Left ventricle myocardium inferior (tissue), 1 donor: Measurements from ENCODE around the gene POLN. TPM values are rescaled to one million over a fixed set of nuclear protein-coding genes. Genes with fewer than 3 reads are reported as not detected.

ENCODE experiments used
- DNase-seq: peaks from one replicate; pipeline ENCODE4 v3.0.0-alpha.2; 2020
- H3K27ac ChIP-seq: fragments of 200-600 bp; replicated peaks from 2 replicates; pipeline ENCODE4 v1.8.0; 2021
- H3K27me3 ChIP-seq: fragments of 200-600 bp; 2 replicates; pipeline ENCODE4 v1.8.0; 2021; ENCODE audit warnings: low read depth
- H3K36me3 ChIP-seq: fragments of 200-600 bp; 2 replicates; pipeline ENCODE4 v1.8.0; 2021
- H3K4me1 ChIP-seq: fragments of 200-600 bp; 2 replicates; pipeline ENCODE4 v1.8.0; 2021
- H3K4me3 ChIP-seq: fragments of 200-600 bp; 2 replicates; pipeline ENCODE4 v1.8.0; 2021; ENCODE audit warnings: mild to moderate bottlenecking, moderate library complexity
- H3K9me3 ChIP-seq: fragments of 200-600 bp; replicated peaks from 2 replicates; pipeline ENCODE4 v1.8.0; 2021
- intact Hi-C: fragments of 100-400 bp; cut with micrococcal nuclease; formaldehyde crosslinking; loops from one replicate; pipeline ENCODE4 v1.11.0; 2022
- total RNA-seq: library from RNA; stranded (reverse); fragmentation: NEBNext Ultra II Directional; extraction: Animal tissue kit (Norgen Biotek cat#: 25700); gene quantifications from one replicate; pipeline ENCODE4 v1.2.1, GENCODE V29; 2021
- TF ChIP-seq, protein P1 (sequence below): fragments of 200-600 bp; IDR thresholded peaks from 2 replicates; pipeline ENCODE4 v1.8.0; 2021; ENCODE audit warnings: antibody characterized with exemption, mild to moderate bottlenecking, borderline replicate concordance
- donor health status: DM: no; HTN: yes; CAD: no; lungs with severe emphysema.

The POLN gene
- total RNA-seq, 1 donor from 2014 or later: 2.2 TPM

DNA sequence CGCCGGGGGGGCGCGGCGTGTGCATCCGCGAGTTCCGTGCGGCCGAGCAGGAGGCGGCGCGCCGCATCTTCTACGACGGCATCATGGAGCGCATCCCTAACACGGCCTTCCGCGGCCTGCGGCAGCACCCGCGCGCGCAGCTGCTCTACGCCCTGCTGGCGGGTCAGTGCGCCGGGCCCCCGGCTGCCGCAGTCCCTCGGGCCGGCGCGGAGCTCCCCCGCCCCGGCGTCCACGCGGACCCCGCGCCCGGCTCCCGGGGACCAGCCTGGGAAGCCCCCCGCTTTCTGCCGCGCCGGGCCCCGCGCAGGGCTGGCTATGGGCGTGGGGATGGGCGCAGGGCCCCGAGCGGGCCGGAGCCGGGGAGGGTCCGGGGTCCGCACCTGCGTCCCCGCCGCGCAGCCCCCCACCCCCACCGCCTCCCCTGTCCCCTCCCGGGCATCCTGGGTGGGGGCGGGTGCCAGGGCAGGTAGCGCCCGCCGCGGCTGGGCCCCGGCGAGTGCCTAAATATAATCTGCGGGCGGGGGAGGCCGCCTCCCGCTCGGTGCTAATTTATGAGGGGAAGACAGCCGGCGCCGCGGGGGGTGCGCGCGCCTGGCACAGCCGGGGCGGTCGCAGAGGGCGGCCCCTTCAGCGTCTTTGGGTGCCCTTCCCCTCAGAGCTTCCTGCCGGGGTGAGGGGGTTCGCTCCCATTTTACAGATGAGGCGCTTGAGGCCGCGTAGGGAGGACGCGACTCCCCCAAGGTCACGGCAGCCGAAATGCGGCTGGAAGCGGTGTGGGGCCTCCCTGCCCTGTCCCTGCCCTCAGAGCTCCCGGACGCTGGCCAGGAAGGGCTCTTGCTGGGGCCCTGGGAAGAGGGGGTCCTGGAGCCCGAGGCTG is 182.0 kb downstream of the POLN start:
- Histone ChIP-seq H3K27ac (no peak overlapping the region), H3K36me3 (no peaks in the 10 kb centered on the region), H3K27me3 (peaks cover 81% of the 10 kb centered on the region), H3K9me3 (no peaks in the 10 kb centered on the region), H3K4me3 (peak overlapping the region; percentile 62), H3K4me1 (peaks cover 15% of the 10 kb centered on the region)
- peak; percentile 11 for DNase-seq
- TF ChIP-seq, protein P1, sequence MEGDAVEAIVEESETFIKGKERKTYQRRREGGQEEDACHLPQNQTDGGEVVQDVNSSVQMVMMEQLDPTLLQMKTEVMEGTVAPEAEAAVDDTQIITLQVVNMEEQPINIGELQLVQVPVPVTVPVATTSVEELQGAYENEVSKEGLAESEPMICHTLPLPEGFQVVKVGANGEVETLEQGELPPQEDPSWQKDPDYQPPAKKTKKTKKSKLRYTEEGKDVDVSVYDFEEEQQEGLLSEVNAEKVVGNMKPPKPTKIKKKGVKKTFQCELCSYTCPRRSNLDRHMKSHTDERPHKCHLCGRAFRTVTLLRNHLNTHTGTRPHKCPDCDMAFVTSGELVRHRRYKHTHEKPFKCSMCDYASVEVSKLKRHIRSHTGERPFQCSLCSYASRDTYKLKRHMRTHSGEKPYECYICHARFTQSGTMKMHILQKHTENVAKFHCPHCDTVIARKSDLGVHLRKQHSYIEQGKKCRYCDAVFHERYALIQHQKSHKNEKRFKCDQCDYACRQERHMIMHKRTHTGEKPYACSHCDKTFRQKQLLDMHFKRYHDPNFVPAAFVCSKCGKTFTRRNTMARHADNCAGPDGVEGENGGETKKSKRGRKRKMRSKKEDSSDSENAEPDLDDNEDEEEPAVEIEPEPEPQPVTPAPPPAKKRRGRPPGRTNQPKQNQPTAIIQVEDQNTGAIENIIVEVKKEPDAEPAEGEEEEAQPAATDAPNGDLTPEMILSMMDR: no peak
- intact Hi-C loops: no loop called here

DNA sequence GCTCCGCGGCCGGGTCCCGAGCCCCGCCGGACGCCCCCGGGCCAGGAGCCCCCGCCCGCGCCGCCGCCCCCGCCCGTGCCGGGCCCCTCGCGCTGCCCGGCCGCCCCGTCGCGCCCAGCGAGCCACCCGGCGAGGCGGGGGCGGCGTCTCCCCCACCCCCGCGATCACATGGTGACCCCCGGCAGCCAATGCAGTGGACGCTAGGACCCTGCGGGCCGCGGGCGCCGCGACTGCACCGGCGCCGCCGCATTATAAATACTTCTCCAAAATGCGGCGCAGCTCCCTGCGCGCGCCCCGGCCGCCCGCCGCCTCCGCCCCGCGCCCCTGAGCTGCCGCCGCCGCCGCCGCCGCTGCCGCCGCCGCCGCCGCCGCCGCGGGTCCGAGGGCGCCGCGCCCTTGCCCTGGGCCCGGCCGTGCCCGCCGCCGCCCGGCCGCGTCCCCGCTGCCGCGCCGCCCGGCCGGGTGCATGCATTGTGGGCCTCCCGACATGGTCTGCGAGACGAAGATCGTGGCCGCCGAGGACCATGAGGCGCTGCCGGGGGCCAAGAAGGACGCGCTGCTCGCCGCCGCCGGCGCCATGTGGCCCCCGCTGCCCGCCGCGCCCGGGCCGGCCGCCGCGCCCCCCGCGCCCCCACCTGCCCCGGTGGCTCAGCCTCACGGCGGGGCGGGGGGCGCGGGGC is 182.7 kb downstream of the POLN start, which contains the start of gene NAT8L:
Gene NAT8L, plus strand, starts transcription at position 282 of the 680 bp plus-strand sequence. Its CDS starts 185 bp downstream, at position 467.
- peaks cover 81% of the 10 kb centered on the region for H3K27me3 ChIP-seq
- peak; percentile 27 for DNase-seq
- intact Hi-C loops: no loop called here
- no peak within 1 kb of the TSS for H3K27ac ChIP-seq
- H3K36me3 ChIP-seq: no peaks in the 10 kb centered on the region
- peak within 1 kb of the TSS; percentile 62 for H3K4me3 ChIP-seq
- H3K9me3 ChIP-seq: no peaks in the 10 kb centered on the region
- TF ChIP-seq, protein P1: no peak
- peaks cover 15% of the 10 kb centered on the region for H3K4me1 ChIP-seq

DNA sequence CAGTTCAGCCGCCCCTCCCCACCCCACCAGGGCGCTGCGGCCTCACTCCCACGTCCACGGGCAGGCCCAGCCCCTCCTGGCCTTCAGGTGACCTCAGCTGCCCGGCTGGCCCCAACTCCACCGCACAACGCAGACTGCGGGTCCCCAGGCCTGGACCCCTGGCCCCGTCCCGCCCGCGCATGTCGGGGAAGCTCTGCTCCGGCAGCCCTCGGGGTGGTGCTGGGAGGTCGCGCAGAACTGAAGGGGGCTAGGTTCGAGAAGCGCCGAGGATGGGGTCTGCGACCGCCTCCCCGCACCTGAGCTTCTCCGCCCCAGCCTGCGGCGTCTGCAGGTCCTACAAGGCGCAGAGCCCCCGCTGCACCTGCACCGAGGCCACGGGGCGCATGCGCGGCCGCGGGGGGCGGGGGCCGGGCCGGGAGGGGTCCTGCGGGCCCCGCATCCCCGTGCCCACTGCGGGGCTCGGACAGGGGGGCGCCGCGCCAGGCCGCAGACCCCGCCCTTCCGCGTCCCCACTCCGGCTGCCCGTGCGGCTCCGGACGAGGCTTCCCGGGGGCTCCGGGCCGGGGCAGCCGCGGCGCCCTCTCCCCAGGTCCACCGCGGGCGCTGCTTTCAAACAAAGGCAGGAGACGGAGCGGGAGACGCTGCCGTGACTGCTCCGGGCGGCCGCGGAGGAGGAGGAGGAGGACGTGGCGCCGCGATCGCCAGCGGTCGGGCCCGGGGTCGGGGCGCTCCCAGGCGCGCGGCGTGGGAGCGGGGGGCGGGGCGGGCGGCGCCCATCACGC is 183.5 kb downstream of the POLN start:
- peak overlapping the region; percentile 62 for H3K4me3 ChIP-seq
- no peaks in the 10 kb centered on the region for H3K9me3 ChIP-seq
- intact Hi-C loops: no loop called here
- H3K27me3 ChIP-seq: peaks cover 87% of the 10 kb centered on the region
- H3K4me1 ChIP-seq: peaks cover 15% of the 10 kb centered on the region
- TF ChIP-seq, protein P1: no peak
- H3K36me3 ChIP-seq: no peaks in the 10 kb centered on the region
- peak; percentile 9 for DNase-seq
- H3K27ac ChIP-seq: no peak overlapping the region

DNA sequence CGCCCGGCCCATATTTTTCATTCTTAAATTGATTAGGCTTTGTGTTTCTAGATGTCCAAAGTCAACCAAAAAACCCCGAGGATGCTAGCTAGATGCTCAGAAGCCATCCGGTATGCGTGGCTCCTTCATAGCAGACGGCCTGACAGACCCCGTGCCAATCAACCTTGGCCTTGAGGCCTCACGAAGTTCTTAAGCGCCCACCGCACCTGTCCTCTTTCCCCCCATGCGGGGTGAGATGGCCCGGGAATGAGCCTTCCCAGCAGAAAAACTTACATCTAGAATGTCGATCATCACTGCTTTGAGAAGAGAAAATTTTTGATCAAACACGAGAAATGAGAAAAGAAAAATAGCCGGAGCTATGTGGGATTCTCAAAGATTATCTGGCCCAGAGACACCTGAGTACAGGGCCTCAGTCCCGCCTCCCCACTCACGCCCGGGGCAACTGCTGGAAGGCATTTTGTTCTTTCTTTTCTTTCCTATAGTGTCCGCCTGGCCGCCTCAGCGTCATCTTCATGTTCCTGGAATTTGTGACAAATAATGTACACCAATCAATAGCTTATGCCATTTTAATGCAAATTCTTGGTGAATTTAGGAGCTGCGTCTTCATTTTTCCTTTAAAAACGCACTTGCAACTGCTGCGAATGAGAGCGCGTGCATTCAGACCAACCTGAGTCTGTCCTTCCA is 184.4 kb downstream of the POLN start:
- intact Hi-C loops: no loop called here
- H3K4me1 ChIP-seq: peaks cover 15% of the 10 kb centered on the region
- no peak overlapping the region for H3K27ac ChIP-seq
- no peaks in the 10 kb centered on the region for H3K9me3 ChIP-seq
- no peaks in the 10 kb centered on the region for H3K36me3 ChIP-seq
- peaks cover 89% of the 10 kb centered on the region for H3K27me3 ChIP-seq
- TF ChIP-seq, protein P1: no peak
- no peak for DNase-seq
- H3K4me3 ChIP-seq: no peak overlapping the region

DNA sequence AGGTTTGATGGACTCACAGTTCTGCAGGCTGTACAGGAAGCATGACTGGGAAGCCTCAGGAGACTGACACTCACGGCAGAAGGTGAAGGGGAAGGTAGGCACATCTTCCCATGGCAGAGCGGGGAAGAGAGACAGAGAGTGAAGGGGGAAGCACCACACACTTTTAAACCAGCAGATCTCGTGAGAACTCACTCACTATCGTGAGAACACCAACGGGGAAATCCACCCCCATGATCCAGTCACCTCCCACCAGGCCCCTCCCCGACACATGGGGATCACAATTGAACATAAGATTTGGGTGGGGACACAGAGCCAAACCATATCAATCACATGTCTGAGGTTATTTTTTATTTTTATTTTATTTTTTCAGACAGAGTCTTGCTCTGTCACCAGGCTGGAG is 187.7 kb downstream of the POLN start:
- H3K4me3 ChIP-seq: no peak overlapping the region
- TF ChIP-seq, protein P1: no peak
- no peak for DNase-seq
- H3K36me3 ChIP-seq: no peaks in the 10 kb centered on the region
- peaks cover 88% of the 10 kb centered on the region for H3K27me3 ChIP-seq
- no peaks in the 10 kb centered on the region for H3K9me3 ChIP-seq
- H3K4me1 ChIP-seq: peaks cover 5% of the 10 kb centered on the region
- intact Hi-C loops: no loop called here
- H3K27ac ChIP-seq: no peak overlapping the region
